Measurements from ENCODE around the gene PRELP.
"Not testable (repeated sequence)": the region's sequence is repeated elsewhere in the genome, so short reads cannot be mapped to it uniquely, and the experiment has no call there.

The PRELP gene

DNA sequence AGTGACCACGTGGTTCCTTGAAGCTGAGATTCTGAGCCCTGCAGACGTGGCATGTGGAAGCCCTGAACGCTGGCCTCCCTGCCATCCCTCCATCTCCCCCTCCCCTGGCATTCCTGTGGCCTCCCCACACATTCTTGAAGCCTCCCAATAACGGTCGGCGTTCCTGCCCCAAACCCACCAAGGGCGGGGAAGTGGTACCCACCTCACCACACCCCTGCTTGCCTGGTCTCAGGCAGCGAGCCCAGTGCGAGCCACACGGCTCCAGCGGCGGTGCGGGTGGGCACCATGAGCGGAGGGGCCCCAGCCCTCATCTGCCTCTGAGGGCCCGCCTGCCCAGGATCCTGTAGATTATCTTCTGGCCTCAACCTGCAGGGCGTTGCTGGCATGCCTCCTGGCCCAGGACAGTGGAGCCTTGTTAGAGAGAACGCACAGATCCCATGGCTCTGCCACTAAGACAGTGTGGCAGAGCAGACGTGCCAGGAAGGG is 20.6 kb upstream of the PRELP start:
- no peak for DNase-seq

DNA sequence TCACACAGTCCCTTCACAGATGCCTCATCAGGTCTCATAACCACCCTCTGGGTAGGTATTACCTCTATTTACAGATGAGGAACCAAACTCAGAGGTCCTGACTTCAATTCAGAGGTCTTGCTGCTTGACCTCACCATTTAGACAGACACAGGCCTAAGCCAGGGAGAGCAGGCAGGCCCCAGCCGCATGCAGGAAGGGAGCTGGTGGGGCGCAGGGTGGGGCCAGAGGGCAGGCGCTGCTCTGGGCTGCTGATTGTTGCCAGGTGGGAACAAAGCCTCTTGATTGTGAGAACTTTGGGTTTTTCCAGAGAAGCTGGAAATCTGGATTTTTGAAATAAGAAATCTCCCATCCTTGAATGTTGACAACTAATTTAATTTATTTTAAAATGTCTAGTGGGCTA is 19.9 kb upstream of the PRELP start:
- no peak for DNase-seq

GRCh38 chr1:203456577-203456976 is 19.0 kb upstream of the PRELP start:
- DNase-seq: no peak

DNA sequence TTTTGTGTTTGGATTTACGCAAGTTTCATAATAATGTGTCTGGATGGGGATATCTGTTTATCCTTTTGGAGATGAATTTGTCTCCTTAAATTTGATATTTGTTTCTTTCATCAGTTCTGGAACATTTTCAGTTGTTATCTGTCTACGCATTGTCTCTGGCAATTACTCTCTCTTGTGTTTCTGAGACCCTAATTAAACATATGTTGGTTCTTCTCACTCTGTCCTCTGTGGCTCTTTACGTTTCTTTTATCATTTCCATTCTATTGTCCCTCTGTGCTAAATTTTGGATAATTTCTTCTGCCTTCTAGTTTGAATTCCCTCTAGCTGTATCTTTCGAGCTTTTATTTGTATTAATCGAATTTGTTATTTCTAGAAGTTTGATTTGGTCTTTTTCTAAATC is 17.5 kb upstream of the PRELP start:
- DNase-seq: no peak

- no peak for DNase-seq
Observed at GRCh38 chr1:203459671-203460201, 15.9 kb upstream of the PRELP start.

DNA sequence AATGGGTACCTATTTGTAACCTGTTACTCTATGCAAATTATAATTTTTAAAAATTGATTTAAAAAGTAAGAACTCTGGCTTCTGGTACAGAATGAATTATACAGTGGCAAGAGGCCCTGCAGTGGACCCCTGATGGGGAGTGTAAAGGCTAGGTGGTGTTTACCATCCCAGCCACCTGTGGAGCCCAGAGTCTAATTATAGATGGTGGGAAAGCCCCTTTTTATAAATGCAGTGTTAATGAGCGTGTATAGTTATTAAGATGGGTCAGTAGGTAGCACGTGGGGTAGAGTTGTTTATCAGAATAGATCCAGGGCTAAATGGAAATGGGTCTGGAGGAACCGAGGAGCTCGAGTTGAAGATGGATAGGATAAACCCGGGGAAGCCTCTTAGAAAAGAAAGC is 13.9 kb upstream of the PRELP start:
- DNase-seq: no peak

GRCh38 chr1:203462143-203462542 is 13.5 kb upstream of the PRELP start:
- no peak for DNase-seq

DNA sequence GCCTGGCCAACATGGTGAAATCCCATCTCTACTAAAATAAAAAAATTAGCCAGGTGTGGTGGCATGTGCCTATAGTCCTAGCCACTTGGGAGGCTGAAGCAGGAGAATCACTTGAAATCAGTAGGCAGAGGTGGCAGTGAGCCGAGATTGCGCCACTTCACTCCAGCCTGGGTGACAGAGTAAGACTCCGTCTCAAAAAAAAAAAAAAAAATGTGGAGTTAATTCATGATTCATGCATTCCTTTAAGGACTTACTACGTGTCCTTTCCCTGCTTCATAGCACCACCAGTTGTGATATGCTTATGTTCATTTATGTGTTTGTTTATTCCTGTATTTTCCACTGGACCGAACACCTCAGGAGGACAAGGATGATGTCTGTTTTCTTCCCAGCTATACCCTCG is 12.7 kb upstream of the PRELP start:
- DNase-seq: no peak

DNA sequence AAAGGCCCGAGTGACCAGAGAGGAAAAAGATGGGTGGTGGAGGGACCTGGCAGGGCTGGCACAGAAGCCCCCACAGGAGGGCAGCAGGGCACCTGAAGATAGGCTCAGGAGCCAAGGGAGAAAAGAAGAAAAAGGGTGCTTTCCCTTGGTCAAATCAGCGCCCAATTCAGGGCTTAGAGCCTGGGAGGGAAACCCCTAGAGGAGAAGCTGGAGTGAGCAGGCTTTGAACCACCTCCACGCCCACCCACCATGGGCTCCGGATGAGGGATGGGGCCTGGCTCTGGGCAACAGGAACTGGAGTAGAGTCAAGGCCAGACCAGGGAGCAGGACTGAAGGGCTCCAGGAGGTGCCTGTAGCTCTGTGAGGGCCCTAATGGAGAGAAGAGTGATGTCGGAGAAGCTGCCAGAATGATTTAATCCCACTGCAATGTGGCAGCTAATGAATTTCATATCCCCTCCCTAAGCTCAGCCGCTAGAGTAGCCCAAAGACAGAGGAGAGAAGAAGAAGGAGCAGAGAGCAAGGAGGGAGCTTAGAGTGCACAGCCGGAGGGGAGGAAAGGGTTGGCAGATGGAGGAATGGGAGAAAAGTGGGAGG is 12.0 kb upstream of the PRELP start:
- DNase-seq: no peak

DNA sequence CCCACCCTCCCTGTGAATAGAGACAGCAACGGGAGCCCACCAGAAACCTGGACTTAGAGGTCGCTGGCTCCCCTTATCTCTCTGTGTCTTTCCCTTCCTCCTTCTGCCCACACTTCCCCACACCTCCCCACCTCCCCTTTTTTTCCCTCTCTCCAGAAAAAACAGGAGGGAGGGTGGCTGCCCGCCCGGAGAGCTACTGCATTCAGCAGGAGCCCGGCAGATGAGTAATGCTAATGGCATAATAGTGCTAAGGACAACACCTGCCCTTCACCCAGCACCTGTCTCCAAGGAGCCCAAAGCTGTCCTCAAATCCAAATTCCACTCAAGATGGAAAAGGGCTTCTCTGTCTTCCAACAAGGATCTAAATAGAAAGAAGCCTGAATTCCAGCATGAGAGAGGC is 11.4 kb upstream of the PRELP start:
- DNase-seq: no peak

- no peak for DNase-seq
Observed at GRCh38 chr1:203464743-203465142, 10.9 kb upstream of the PRELP start.

DNA sequence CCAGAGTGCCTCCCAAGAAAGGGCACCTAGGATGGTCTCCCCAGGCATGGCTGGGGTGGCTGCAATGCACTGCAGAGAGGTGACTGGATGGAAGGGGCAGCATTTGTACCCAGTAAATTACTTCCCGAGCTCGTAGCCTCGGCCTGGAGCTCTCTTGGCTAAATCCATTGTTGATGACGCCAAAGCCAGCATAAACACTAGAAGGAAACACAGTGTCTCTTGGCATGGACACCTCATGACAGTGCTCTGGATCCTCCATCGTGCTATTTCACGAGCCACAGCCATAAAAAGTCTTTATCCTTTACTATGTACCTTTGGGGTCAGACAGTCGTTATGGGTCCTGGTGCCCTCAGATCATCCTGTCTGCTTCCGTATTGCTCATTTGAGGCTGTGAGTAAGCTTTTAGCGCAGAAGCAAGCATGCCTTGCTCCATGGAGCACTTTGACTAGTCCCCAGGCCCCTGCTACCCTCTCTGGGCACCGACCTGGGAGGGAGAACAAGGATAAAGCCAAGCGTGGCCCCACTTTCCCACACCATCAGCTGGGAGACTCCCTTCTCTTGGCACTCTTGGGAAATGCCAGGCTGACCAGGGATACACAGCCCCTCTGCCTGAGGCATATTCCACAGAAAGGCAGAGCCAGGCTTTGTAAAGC is 10.3 kb upstream of the PRELP start:
- DNase-seq: no peak

DNA sequence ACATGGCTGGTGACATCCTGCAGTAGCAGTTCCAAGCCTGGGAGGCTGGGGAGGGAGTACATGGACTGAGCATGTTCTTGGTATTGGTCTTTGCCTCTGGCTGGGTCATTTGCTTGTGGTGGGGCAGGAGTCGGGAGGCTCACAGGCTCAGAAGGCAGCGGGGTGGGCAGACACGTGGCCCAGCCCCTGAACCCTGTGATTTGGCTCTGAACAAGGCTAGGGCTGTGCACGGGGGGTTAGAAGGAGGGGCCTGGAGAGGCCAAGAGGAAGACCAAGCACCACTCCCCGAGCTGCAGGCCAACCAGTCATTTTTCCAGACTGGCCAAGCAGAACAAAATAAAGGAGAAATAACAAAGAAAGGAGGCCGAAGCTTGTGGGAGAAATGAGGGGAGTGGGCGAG is 9.7 kb upstream of the PRELP start:
- no peak for DNase-seq

GRCh38 chr1:203466906-203467549 is 8.6 kb upstream of the PRELP start:
- DNase-seq: not testable (repeated sequence)

GRCh38 chr1:203467550-203467921 is 8.1 kb upstream of the PRELP start:
- no peak for DNase-seq

GRCh38 chr1:203468326-203468725 is 7.3 kb upstream of the PRELP start:
- DNase-seq: no peak

GRCh38 chr1:203470240-203470639 is 5.4 kb upstream of the PRELP start:
- DNase-seq: no peak

- DNase-seq: no peak
Observed at GRCh38 chr1:203471841-203472240, 3.8 kb upstream of the PRELP start.

GRCh38 chr1:203473281-203473680 is 2.3 kb upstream of the PRELP start:
- no peak for DNase-seq

DNA sequence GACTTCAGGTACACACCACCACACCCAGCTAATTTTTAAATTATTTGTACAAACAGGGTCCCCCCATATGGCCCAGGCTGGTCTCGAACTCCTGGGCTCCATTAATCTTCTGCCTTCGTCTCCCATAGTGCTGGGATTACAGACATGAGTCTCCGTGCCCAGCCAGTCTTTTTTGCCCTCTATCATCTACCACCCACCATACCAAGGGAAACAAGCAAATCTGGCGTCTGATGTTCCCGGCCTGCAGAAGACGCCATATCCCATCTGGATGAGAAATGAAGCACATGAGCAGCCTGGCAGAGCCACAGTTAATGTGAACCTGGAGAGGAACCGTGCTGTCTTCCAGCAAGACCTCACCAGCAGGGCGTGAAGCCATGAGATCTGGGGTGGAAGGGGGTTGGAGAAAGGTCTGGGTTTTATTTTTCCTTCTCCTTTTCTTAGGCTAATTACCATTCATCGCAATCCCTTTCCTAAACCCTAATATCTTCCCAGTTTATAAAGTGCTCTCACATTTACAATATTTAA is 1.8 kb upstream of the PRELP start:
- no peak for DNase-seq

DNA sequence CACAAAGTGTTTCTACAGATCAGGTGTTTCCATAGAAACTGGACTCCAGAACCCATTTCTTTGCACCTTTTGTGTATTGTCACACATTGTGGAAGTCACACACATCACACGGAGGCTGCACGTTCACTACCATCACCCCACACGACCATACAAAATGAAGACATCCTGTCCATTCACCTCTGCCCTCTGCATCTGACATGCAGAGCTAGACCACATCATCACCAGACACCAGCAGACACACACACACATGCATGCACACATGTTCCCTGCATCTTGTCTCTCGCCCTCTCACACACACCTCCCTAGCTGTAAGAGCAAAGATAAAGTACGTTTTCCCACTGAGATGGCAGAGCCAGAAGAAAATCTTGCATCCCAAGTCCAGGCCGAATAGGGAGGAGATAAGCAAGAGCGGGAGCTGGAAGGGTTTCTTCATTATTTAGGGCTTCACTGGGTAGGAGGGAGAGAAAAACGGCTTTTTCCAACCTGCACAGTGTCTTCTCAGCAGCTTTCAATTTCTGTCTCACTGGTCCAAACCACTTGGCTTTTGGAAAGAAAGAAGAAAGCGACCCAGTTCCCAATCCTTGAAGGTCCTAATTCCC is 709 bp downstream of the PRELP start:
- DNase-seq: no peak

GRCh38 chr1:203477748-203478147 is 2.1 kb downstream of the PRELP start:
- no peak for DNase-seq

DNA sequence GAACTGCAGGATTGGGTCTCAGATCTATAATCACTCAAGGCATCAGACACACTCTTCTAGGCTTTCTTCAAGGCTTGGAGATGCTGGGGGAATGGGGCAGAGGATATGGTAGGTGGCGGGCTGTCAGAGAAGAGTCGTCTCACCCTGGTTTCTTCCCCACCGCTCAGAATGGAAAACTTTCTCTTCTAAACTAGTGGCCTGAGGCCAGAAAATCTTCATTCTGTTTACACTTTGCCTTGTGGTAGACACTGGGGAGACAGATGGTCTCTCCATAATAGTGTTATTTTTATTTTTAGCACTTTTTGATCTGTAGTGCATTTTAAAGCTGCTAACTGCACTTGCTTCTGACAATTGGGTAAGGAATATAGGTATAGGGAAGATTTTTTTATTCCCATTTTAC is 2.6 kb downstream of the PRELP start:
- DNase-seq: no peak

GRCh38 chr1:203478986-203479385 is 3.4 kb downstream of the PRELP start:
- no peak for DNase-seq

Measured in stimulated activated CD4-positive, alpha-beta T cell treated with anti-CD3 and anti-CD28 coated beads, Interleukin-2, amount 100 ng/mL, for 24 hours (primary cell).